A549 (cell line): ENCODE data around the gene C19orf12. TPM values are rescaled to one million over a fixed set of nuclear protein-coding genes. Genes with fewer than 3 reads are reported as not detected.
A peak's percentile ranks its signal among the peaks of the same experiment; 100 is the strongest.

Experiments
- ATAC-seq, 2 experiments: fragments of 200-7000 bp in 1 of 2; fragments of >200 bp in 1 of 2; cut with Nextera tagmentation in 1 of 2; cut with Tn5 transposase in 1 of 2; 3 replicates each; pipeline versions ENCODE4 v1.8.0 to v1.9.1; 2018 to 2020; ENCODE audit warnings: mild to moderate bottlenecking in 1 of 2, moderate library complexity in 1 of 2
- CTCF ChIA-PET: fragments of 300-600 bp; sonication (Branson Sonifier 250); formaldehyde crosslinking; extraction: SDS; loops from one replicate; lab custom pipeline; 2021; ENCODE audit warnings: antibody characterized with exemption, inconsistent platforms; lab: Yijun Ruan, JAX
- POLR2A ChIA-PET: fragments of 350-600 bp; formaldehyde crosslinking; extraction: SDS; loops from one replicate; lab custom pipeline; 2021; ENCODE audit warnings: antibody characterized with exemption, inconsistent platforms; lab: Yijun Ruan, JAX
- DNase-seq, 2 experiments: peaks; one replicate each; pipeline versions ENCODE4 v3.0.0 to v3.0.0-alpha.2; 2011 to 2016; ENCODE audit warnings: low read depth in 1 of 2, low spot score in 1 of 2
- FAIRE-seq: peaks from 2 replicates; lab custom pipeline; 2011; peaks lifted over from hg19 to GRCh38; lab: Jason Lieb, UNC
- H3K27ac ChIP-seq, 2 experiments: fragments of >200 bp; sonication (Bioruptor Twin); formaldehyde crosslinking; 3 replicates each; pipeline ENCODE4 v1.5.1; 2016 to 2017
- H3K4me1 ChIP-seq: fragments of >200 bp; sonication (Bioruptor Twin); formaldehyde crosslinking; 3 replicates; pipeline ENCODE4 v1.6.1; 2016
- H3K4me2 ChIP-seq: fragments of >200 bp; sonication (Bioruptor Twin); formaldehyde crosslinking; 3 replicates; pipeline ENCODE4 v1.6.1; 2016
- H3K4me3 ChIP-seq: fragments of >200 bp; sonication (Bioruptor Twin); formaldehyde crosslinking; 3 replicates; pipeline ENCODE4 v1.5.1; 2016
- H3K9me3 ChIP-seq: fragments of >200 bp; sonication (Bioruptor Twin); formaldehyde crosslinking; 3 replicates; pipeline ENCODE4 v1.6.1; 2016
- CBX8 ChIP-seq: fragments of 200-600 bp; sonication (generic); IDR thresholded peaks from 2 replicates; pipeline ENCODE4 v1.6.1; 2016
- CHD4 ChIP-seq: fragments of 200-600 bp; sonication (generic); IDR thresholded peaks from 2 replicates; pipeline ENCODE4 v1.6.1; 2016; ENCODE audit warnings: antibody characterized with exemption, mild to moderate bottlenecking, borderline replicate concordance
- EHF ChIP-seq: fragments of 250-450 bp; sonication (Bioruptor Pico); IDR thresholded peaks from 2 replicates; pipeline ENCODE4 v1.5.0; 2020; ENCODE audit warnings: mild to moderate bottlenecking
- EHMT2 ChIP-seq: fragments of 200-600 bp; sonication (generic); IDR thresholded peaks from 2 replicates; pipeline ENCODE4 v1.6.1; 2016; ENCODE audit warnings: antibody characterized with exemption, low read depth, mild to moderate bottlenecking, moderate library complexity
- GATA3 ChIP-seq: IDR thresholded peaks from 2 replicates; pipeline ENCODE4 v1.6.1; 2012; ENCODE audit warnings: borderline replicate concordance
- HEYL ChIP-seq: fragments of 250-450 bp; sonication (Bioruptor Pico); IDR thresholded peaks from 2 replicates; pipeline ENCODE4 v1.8.0; 2021; ENCODE audit warnings: mild to moderate bottlenecking, moderate library complexity
- HOXB13 ChIP-seq: fragments of 250-450 bp; sonication (Bioruptor Pico); IDR thresholded peaks from 2 replicates; pipeline ENCODE4 v1.5.0; 2020; ENCODE audit warnings: low read depth, mild to moderate bottlenecking, moderate library complexity
- JUNB ChIP-seq: fragments of >200 bp; sonication (Bioruptor Twin); formaldehyde crosslinking; IDR thresholded peaks from 2 replicates; pipeline ENCODE4 v1.6.1; 2016
- KDM1A ChIP-seq: fragments of 200-600 bp; sonication (generic); IDR thresholded peaks from 2 replicates; pipeline ENCODE4 v1.6.1; 2016; ENCODE audit warnings: low read depth, mild to moderate bottlenecking
- MAFK ChIP-seq: fragments of 450-650 bp; IDR thresholded peaks from 2 replicates; pipeline ENCODE4 v1.6.1; 2014; ENCODE audit not compliant: partially characterized antibody
- MAZ ChIP-seq: fragments of 150-350 bp; IDR thresholded peaks from 2 replicates; pipeline ENCODE4 v1.6.1; 2014; ENCODE audit warnings: antibody characterized with exemption, low read depth, low read length, borderline replicate concordance
- NPAS2 ChIP-seq: fragments of 250-450 bp; sonication (Bioruptor Pico); IDR thresholded peaks from 2 replicates; pipeline ENCODE4 v1.8.0; 2022; ENCODE audit warnings: mild to moderate bottlenecking, moderate library complexity, borderline replicate concordance
- NR3C1 ChIP-seq: fragments of >200 bp; sonication (Bioruptor Twin); formaldehyde crosslinking; IDR thresholded peaks from 3 replicates; pipeline ENCODE4 v1.6.1; 2017
- RAD21 ChIP-seq, 2 experiments: fragments of >200 bp in 1 of 2; sonication (Bioruptor Twin) in 1 of 2; formaldehyde crosslinking in 1 of 2; IDR thresholded peaks in 1 of 2; conservative IDR thresholded peaks in 1 of 2; 2 replicates in 1 of 2; 3 replicates in 1 of 2; pipeline ENCODE4 v1.6.1; 2012 to 2018; ENCODE audit warnings: inconsistent platforms in 1 of 2
- RFX5 ChIP-seq: fragments of 450-650 bp; IDR thresholded peaks from 2 replicates; pipeline ENCODE4 v1.7.1; 2014; ENCODE audit warnings: antibody characterized with exemption, mild to moderate bottlenecking, moderate library complexity
- SMC3 ChIP-seq: fragments of >200 bp; sonication (Bioruptor Twin); formaldehyde crosslinking; IDR thresholded peaks from 3 replicates; pipeline ENCODE4 v1.6.1; 2018; ENCODE audit warnings: inconsistent platforms
- ZFP36 ChIP-seq: fragments of 450-650 bp; IDR thresholded peaks from 2 replicates; pipeline ENCODE4 v1.6.1; 2014; ENCODE audit warnings: borderline replicate concordance; ENCODE audit not compliant: partially characterized antibody
- WGBS: methylation state at CpG from one replicate; pipeline ENCODE4 v1.1.6; 2017; ENCODE audit errors: missing lambda C conversion rate; 5-methylcytosine and 5-hydroxymethylcytosine counted together
- polyA plus RNA-seq, 4 experiments: library from polyadenylated mRNA; depleted of rRNA in 3 of 4; stranded (reverse); fragments of >200 nt; fragmentation: RNase III in 1 of 4; extraction: RNeasy Plus Mini Kit Qiagen cat#74134 plus additional on column Dnase treatment in 1 of 4; gene quantifications; 2 replicates in 3 of 4; 3 replicates in 1 of 4; pipeline ENCODE4 v1.2.3, GENCODE V29; 2011 to 2017
- TF ChIP-seq, protein P1 (sequence below): fragments of >200 bp; sonication (Bioruptor Twin); formaldehyde crosslinking; IDR thresholded peaks from 3 replicates; pipeline ENCODE4 v1.5.1; 2016
- TF ChIP-seq, protein P2 (sequence below): fragments of 200-600 bp; sonication (generic); IDR thresholded peaks from 2 replicates; pipeline ENCODE4 v1.6.1; 2016; ENCODE audit warnings: antibody characterized with exemption, mild to moderate bottlenecking, moderate library complexity
- TF ChIP-seq, protein P3 (sequence below): IDR thresholded peaks from 2 replicates; pipeline ENCODE4 v1.6.1; 2012
- TF ChIP-seq, protein P4 (sequence below): IDR thresholded peaks from 2 replicates; pipeline ENCODE4 v1.6.1; 2012
- TF ChIP-seq, protein P5 (sequence below): fragments of 150-350 bp; IDR thresholded peaks from 2 replicates; pipeline ENCODE4 v1.6.1; 2014; ENCODE audit warnings: low read depth, mild to moderate bottlenecking, low read length

C19orf12 gene
- polyA plus RNA-seq, 2 of the 4 experiments (the other 2 are of a cell fraction): 34.3 to 35.2 TPM

DNA sequence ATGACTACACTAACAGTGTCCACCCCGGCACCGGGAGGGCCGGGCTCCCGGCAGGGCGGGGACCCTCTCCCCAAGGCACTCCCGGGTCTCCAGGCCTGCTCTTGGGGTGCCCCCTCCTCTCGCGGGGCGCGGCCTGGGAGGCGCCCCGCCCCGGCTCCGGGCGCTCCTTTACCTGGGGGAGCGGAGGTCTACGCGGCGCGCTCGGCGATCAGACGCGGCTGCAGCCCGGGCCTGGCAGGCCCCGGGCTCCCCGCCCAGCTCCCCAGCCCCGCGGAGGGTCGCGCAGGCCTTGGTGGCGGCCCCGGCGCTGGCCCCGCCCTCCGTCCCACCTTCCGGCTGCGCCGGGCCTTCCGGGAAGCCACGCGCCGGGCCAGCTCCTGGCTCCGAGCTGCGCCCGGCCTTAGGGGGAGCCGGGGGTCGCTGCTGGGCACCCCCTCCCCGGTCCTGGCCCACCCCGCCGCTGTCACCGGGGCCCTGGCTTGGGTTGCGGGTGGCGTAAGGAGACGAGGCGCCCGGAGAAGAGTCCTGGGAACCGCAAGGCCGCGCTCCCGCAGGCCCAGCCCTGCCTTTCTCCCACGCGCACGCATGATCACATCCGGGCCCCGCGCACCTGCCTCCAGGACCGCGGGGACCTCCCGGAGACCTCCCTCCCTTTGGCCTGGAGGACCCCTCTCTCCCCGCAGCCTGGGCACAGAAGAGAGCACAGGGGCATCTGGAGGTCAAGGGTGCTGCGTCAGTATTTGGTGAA lies at the start of gene C19orf12 (continued):
- TF ChIP-seq CBX8 (no peak), SMC3 (no peak), MAZ (no peak), NR3C1 (no peak), EHMT2 (no peak), JUNB (peak; percentile 13; the same call in 1 of the 2 replicates), CHD4 (no peak), ZFP36 (no peak), HOXB13 (0 out of 2 replicates have a peak, but pooled peaks have one; percentile 31), RAD21 (conservative IDR thresholded peaks at IDR 0.05 in 1 of 2, IDR thresholded peaks at IDR 0.05 in 1 of 2) (no peak), HEYL (CRISPR knock-in tag) (no peak), NPAS2 (CRISPR knock-in tag) (no peak), EHF (CRISPR knock-in tag) (no peak), MAFK (peak; percentile 57), GATA3 (no peak)
- TF ChIP-seq, protein P1, sequence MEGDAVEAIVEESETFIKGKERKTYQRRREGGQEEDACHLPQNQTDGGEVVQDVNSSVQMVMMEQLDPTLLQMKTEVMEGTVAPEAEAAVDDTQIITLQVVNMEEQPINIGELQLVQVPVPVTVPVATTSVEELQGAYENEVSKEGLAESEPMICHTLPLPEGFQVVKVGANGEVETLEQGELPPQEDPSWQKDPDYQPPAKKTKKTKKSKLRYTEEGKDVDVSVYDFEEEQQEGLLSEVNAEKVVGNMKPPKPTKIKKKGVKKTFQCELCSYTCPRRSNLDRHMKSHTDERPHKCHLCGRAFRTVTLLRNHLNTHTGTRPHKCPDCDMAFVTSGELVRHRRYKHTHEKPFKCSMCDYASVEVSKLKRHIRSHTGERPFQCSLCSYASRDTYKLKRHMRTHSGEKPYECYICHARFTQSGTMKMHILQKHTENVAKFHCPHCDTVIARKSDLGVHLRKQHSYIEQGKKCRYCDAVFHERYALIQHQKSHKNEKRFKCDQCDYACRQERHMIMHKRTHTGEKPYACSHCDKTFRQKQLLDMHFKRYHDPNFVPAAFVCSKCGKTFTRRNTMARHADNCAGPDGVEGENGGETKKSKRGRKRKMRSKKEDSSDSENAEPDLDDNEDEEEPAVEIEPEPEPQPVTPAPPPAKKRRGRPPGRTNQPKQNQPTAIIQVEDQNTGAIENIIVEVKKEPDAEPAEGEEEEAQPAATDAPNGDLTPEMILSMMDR: no peak
- TF ChIP-seq, protein P2, sequence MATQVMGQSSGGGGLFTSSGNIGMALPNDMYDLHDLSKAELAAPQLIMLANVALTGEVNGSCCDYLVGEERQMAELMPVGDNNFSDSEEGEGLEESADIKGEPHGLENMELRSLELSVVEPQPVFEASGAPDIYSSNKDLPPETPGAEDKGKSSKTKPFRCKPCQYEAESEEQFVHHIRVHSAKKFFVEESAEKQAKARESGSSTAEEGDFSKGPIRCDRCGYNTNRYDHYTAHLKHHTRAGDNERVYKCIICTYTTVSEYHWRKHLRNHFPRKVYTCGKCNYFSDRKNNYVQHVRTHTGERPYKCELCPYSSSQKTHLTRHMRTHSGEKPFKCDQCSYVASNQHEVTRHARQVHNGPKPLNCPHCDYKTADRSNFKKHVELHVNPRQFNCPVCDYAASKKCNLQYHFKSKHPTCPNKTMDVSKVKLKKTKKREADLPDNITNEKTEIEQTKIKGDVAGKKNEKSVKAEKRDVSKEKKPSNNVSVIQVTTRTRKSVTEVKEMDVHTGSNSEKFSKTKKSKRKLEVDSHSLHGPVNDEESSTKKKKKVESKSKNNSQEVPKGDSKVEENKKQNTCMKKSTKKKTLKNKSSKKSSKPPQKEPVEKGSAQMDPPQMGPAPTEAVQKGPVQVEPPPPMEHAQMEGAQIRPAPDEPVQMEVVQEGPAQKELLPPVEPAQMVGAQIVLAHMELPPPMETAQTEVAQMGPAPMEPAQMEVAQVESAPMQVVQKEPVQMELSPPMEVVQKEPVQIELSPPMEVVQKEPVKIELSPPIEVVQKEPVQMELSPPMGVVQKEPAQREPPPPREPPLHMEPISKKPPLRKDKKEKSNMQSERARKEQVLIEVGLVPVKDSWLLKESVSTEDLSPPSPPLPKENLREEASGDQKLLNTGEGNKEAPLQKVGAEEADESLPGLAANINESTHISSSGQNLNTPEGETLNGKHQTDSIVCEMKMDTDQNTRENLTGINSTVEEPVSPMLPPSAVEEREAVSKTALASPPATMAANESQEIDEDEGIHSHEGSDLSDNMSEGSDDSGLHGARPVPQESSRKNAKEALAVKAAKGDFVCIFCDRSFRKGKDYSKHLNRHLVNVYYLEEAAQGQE: no peak
- TF ChIP-seq, protein P3, sequence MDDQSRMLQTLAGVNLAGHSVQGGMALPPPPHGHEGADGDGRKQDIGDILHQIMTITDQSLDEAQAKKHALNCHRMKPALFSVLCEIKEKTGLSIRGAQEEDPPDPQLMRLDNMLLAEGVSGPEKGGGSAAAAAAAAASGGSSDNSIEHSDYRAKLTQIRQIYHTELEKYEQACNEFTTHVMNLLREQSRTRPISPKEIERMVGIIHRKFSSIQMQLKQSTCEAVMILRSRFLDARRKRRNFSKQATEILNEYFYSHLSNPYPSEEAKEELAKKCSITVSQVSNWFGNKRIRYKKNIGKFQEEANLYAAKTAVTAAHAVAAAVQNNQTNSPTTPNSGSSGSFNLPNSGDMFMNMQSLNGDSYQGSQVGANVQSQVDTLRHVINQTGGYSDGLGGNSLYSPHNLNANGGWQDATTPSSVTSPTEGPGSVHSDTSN: no peak; the same call in 1 of the 2 replicates
- TF ChIP-seq, protein P4, sequence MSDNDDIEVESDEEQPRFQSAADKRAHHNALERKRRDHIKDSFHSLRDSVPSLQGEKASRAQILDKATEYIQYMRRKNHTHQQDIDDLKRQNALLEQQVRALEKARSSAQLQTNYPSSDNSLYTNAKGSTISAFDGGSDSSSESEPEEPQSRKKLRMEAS: peak; percentile 94
- TF ChIP-seq, protein P5, sequence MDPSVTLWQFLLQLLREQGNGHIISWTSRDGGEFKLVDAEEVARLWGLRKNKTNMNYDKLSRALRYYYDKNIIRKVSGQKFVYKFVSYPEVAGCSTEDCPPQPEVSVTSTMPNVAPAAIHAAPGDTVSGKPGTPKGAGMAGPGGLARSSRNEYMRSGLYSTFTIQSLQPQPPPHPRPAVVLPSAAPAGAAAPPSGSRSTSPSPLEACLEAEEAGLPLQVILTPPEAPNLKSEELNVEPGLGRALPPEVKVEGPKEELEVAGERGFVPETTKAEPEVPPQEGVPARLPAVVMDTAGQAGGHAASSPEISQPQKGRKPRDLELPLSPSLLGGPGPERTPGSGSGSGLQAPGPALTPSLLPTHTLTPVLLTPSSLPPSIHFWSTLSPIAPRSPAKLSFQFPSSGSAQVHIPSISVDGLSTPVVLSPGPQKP: no peak

DNA sequence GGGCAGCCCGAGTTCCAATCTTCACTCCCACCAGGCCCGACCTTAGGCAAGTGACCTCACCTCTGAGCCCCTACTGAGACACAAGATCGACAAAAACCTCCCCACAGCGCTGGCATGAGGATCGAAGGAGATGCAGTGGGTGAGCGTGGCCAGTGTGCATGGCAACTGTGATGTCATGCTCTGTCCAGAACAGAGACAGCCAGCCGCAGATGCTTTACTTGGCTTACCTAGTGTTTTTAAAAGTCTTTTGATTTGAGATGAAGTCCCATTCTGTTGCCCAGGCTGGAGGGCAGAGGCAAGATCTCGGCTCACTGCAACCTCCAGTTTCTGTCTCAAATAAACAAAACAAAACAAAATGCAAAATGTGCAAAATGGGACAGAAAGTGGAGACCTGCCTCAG lies 49.3 kb upstream of the C19orf12 start:
- 55% methylated on average over 8 of the region's 8 CpGs for WGBS
- ATAC-seq (no peak), FAIRE-seq (no peak), DNase-seq (no peak)
- CTCF ChIA-PET: interaction anchor here (0.6 to 16.1 kb wide), 7 partner anchors 9 to 111 kb away, joined by 3 to 301 read pairs (median 9); no protein-coding TSS in a partner anchor
- POLR2A ChIA-PET: no interaction called here
- Histone ChIP-seq H3K9me3 (no peaks in the 10 kb centered on the region), H3K4me1 (no peaks in the 10 kb centered on the region), H3K4me3 (no peak overlapping the region), H3K27ac (no peak overlapping the region), H3K4me2 (no peak overlapping the region)
- TF ChIP-seq KDM1A (no peak), HEYL (CRISPR knock-in tag) (no peak), RFX5 (peak; percentile 83)
- TF ChIP-seq, protein P1: no peak
